Sigmoid colon (tissue), 3 donors: Measurements from ENCODE around the gene CCDC24.

Experiments
- POLR2A ChIP-seq, 2 donors: fragments of 450-650 bp; IDR thresholded peaks; one replicate each; pipeline ENCODE4 v1.6.1; 2016; ENCODE audit warnings: antibody characterized with exemption in 2 of 2, mild to moderate bottlenecking in 2 of 2, moderate library complexity in 2 of 2
- TF ChIP-seq, protein P1 (sequence below), 4 experiments: fragments of 450-650 bp in 3 of 4; fragments of 200-600 bp in 1 of 4; IDR thresholded peaks; one replicate each; pipeline ENCODE4 v1.5.1; 2016 to 2019; ENCODE audit warnings: antibody characterized with exemption in 4 of 4, mild to moderate bottlenecking in 3 of 4, moderate library complexity in 2 of 4

DNA sequence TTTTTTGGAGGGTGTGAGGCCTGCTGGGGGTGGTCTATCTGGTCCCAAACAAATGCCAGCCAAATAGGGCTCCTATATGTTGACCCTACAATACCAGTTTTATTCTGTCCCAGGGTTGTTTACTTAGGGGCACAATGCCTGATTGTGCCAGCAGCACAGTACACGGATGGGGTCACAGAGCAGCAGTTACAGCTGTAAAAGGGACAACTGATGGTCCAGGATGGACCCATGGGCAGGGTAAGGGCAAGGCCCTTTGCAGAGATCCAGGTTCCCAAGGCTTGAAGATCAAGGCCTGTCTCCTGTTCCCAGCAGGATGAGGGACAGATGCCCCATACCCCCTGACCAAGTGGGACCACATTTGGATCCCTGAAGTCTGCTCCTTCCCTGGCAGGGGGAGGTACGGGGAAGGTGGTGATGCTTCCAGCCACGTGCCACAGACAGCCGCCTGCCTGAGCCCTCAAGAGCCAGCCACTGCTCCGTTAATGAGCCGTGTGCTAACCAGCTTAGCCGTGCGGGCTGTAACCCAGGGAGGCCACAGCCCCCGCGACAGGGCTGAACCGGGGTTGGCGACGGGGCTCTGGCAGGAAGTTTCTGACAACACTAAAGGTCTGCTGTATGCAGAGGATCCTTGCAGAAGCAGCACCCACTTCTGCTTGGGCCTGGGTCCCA is 21.7 kb downstream of the CCDC24 start:
- TF ChIP-seq, protein P1, sequence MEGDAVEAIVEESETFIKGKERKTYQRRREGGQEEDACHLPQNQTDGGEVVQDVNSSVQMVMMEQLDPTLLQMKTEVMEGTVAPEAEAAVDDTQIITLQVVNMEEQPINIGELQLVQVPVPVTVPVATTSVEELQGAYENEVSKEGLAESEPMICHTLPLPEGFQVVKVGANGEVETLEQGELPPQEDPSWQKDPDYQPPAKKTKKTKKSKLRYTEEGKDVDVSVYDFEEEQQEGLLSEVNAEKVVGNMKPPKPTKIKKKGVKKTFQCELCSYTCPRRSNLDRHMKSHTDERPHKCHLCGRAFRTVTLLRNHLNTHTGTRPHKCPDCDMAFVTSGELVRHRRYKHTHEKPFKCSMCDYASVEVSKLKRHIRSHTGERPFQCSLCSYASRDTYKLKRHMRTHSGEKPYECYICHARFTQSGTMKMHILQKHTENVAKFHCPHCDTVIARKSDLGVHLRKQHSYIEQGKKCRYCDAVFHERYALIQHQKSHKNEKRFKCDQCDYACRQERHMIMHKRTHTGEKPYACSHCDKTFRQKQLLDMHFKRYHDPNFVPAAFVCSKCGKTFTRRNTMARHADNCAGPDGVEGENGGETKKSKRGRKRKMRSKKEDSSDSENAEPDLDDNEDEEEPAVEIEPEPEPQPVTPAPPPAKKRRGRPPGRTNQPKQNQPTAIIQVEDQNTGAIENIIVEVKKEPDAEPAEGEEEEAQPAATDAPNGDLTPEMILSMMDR (IDR thresholded peaks at IDR 0.05) = no peak
- no peak for TF ChIP-seq POLR2A (IDR thresholded peaks at IDR 0.05)
